GM12874 (cell line): ENCODE measurements around the gene SKIC8.

Experiments used
- CTCF ChIP-seq: IDR thresholded peaks from 2 replicates; pipeline ENCODE4 v1.5.1; 2011; ENCODE audit warnings: low read depth, mild to moderate bottlenecking, control low read depth, low read length, moderate library complexity; ENCODE audit not compliant: insufficient read depth

SKIC8 gene

GRCh38 chr15:78299101-78299930, at the start of gene SKIC8:
TSS of gene SKIC8 (minus strand) at chr15:78299609. CDS start at chr15:78295686, 3,923 bp downstream.
- no peak for TF ChIP-seq CTCF

- no peak for TF ChIP-seq CTCF
These were observed 48.5 kb upstream of the SKIC8 start for GRCh38 chr15:78347586-78348543.

GRCh38 chr15:78345396-78346125, 46.2 kb upstream of the SKIC8 start:
- no peak for TF ChIP-seq CTCF

- no peak for TF ChIP-seq CTCF
These were observed 44.1 kb upstream of the SKIC8 start for GRCh38 chr15:78343276-78344060.

- TF ChIP-seq CTCF, result no peak
These were observed 42.6 kb upstream of the SKIC8 start for GRCh38 chr15:78342021-78342420.

- no peak for TF ChIP-seq CTCF
These were observed 41.9 kb upstream of the SKIC8 start for GRCh38 chr15:78341057-78341987.
